Measurements from ENCODE around the gene PRSS21.

DNA sequence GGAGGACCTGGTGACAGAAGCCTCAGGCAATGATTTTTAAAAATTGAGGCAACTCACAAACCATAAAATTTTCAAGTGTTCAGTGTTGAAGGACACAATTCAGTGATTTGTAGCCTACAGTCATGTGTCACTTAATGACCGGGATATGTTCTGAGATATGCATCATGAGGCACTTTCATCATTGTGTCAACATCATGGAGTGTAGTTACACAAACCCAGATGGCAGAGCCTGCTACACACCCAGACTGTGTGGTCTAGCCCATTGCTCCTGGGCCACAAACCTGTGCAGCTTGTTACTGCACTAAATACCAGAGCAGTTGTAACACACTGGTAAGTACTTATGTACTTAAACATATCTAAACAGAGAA lies 17.2 kb upstream of the PRSS21 start:
- TF ChIP-seq SP1 (IDR thresholded peaks at IDR 0.05): no peak
- TF ChIP-seq BHLHE40 (IDR thresholded peaks at IDR 0.05; ENCODE audit: borderline replicate concordance): no peak
- no peak for TF ChIP-seq FOXA1 (IDR thresholded peaks at IDR 0.05)
- TF ChIP-seq FOXM1 (IDR thresholded peaks at IDR 0.05; ENCODE audit: borderline replicate concordance): no peak
- TF ChIP-seq ELF4 (IDR thresholded peaks at IDR 0.05): no peak
- no peak for TF ChIP-seq FOXK2 (IDR thresholded peaks at IDR 0.05)
- TF ChIP-seq SUZ12 (IDR thresholded peaks at IDR 0.05): no peak
- no peak for TF ChIP-seq L3MBTL2 (conservative IDR thresholded peaks at IDR 0.05)
- TF ChIP-seq CTBP1 (IDR thresholded peaks at IDR 0.05; ENCODE audit: borderline replicate concordance): no peak
- TF ChIP-seq TARDBP (IDR thresholded peaks at IDR 0.05): no peak
- TF ChIP-seq ZNF384 (IDR thresholded peaks at IDR 0.05): no peak
